ENCODE data around the gene NDUFV3. TPM values are rescaled to one million over a fixed set of nuclear protein-coding genes. Genes with fewer than 3 reads are reported as not detected.

NDUFV3 gene
- total and polyA plus RNA-seq, 2 of the 8 experiments (the other 6 are each of a cell fraction or from before 2014, with no cell fraction given), result 17.0 to 44.4 TPM

- no peak for DNase-seq (ENCODE audit: low read depth in 1 of 2, low spot score in 2 of 2)
- H4K20me1 ChIP-seq (replicated peaks in 1 of 2; ENCODE audit: control insufficient read depth in 1 of 2, insufficient read depth in 2 of 2, low read length in 2 of 2), result peaks cover 0 to 2% of the 10 kb centered on the region in 2 experiments
- H3K79me1 ChIP-seq (ENCODE audit: low read depth, low read length), result peaks cover 4% of the 10 kb centered on the region; the same call in 1 of the 2 replicates
- H2AK5ac ChIP-seq (ENCODE audit: low read depth, low read length), result no peak overlapping the region
- no peak overlapping the region for H2BK120ac ChIP-seq (replicated peaks; ENCODE audit: low read depth, low read length)
- H4K5ac ChIP-seq (ENCODE audit: insufficient read length, low read depth, low read length), result peak overlapping the region; percentile 75
- no peaks in the 10 kb centered on the region for H3K27me3 ChIP-seq (replicated peaks in 1 of 4; ENCODE audit: control insufficient read depth in 3 of 4, extremely low read depth in 1 of 4, insufficient read depth in 3 of 4, low read length in 3 of 4)
- H2AFZ ChIP-seq (ENCODE audit: low read length), result no peak overlapping the region; the same call in 1 of the 2 replicates
- no peak overlapping the region for H4K91ac ChIP-seq (replicated peaks; ENCODE audit: insufficient read length, low read length)
- 2% methylated on average over 12 of the region's 15 CpGs; no CpG with 5 or more reads in 1 of the 2 experiments for WGBS, 2 experiments (ENCODE audit: extremely low coverage in 1 of 2, insufficient coverage in 1 of 2, insufficient read length in 1 of 2, insufficient replicate concordance in 2 of 2, low coverage in 1 of 2, low lambda C conversion rate in 2 of 2, missing lambda C conversion rate in 1 of 2)
- peaks cover 13 to 45% of the 10 kb centered on the region in 2 experiments for H3K79me2 ChIP-seq (ENCODE audit: control insufficient read depth in 1 of 2, insufficient read depth in 2 of 2, low read length in 2 of 2)
- peak overlapping the region; percentile 46 to 98 (median 94) for H3K9ac ChIP-seq (replicated peaks in 1 of 4; ENCODE audit: extremely low read depth in 1 of 4, low read depth in 3 of 4, low read length in 3 of 4)
- H3K23me2 ChIP-seq (ENCODE audit: low read depth, low read length), result peaks cover 11% of the 10 kb centered on the region
- H2BK15ac ChIP-seq (ENCODE audit: low read length), result no peak overlapping the region
- H3K4ac ChIP-seq (replicated peaks; ENCODE audit: insufficient read length, low read depth, low read length), result peak overlapping the region; percentile 57
- POLR2A ChIA-PET (ENCODE audit: partially characterized antibody), result interaction anchor here (0.6 to 4.8 kb wide), 19 partner anchors 8 to 850 kb away, joined by 3 to 41 read pairs (median 4); partner anchors contain the start of gene NDUFV3
- peak overlapping the region; percentile 75 to 77 for H3K4me2 ChIP-seq (ENCODE audit: insufficient read depth in 1 of 2, low read depth in 2 of 2, low read length in 2 of 2)
- peak overlapping the region; percentile 62; the same call in 1 of the 2 replicates for H4K8ac ChIP-seq (ENCODE audit: extremely low read depth, insufficient read depth, low read length)
- no peak overlapping the region for H2BK20ac ChIP-seq (ENCODE audit: low read length)
- peaks cover 0 to 3% (median under 1%) of the 10 kb centered on the region in 4 experiments; a peak in 2 of 7 replicates for H3K4me1 ChIP-seq (replicated peaks in 1 of 4; ENCODE audit: control insufficient read depth in 3 of 4, insufficient read depth in 4 of 4, low read length in 3 of 4)
- H3K18ac ChIP-seq (ENCODE audit: extremely low read depth, low read length), result peak overlapping the region; percentile 68; the same call in 1 of the 2 replicates
- H2BK5ac ChIP-seq (ENCODE audit: low read depth, low read length), result peak overlapping the region; percentile 97
- H2BK12ac ChIP-seq (ENCODE audit: low read depth, low read length), result no peak overlapping the region
- no peak overlapping the region for H3K14ac ChIP-seq (ENCODE audit: insufficient read length)
- no peak for FAIRE-seq
- H3K36me3 ChIP-seq (ENCODE audit: control insufficient read depth in 2 of 4, insufficient read depth in 4 of 4, low read length in 3 of 4), result peaks cover 11 to 24% (median 15%) of the 10 kb centered on the region in 4 experiments; a peak in 7 of 8 replicates
- no peaks in the 10 kb centered on the region for H3K9me3 ChIP-seq (ENCODE audit: insufficient read depth in 2 of 2, low read depth in 1 of 2, low read length in 1 of 2)
- H3K23ac ChIP-seq (ENCODE audit: insufficient read length), result no peak overlapping the region
- H3K56ac ChIP-seq (replicated peaks; ENCODE audit: insufficient read length, low read depth, low read length), result no peak overlapping the region
- TF ChIP-seq POU5F1 (IDR thresholded peaks at IDR 0.05; ENCODE audit: low read depth, low read length) (no peak), MAFK (IDR thresholded peaks at IDR 0.05; ENCODE audit: low read depth, low read length) (no peak), CBX8 (IDR thresholded peaks at IDR 0.05; ENCODE audit: borderline replicate concordance, low read depth, low read length) (no peak), SAP30 (IDR thresholded peaks at IDR 0.05; ENCODE audit: insufficient read depth, insufficient replicate concordance, low read length) (peak; percentile 87), RAD21 (IDR thresholded peaks at IDR 0.05 in 1 of 2, conservative IDR thresholded peaks at IDR 0.05 in 1 of 2; ENCODE audit: low read depth in 2 of 2, low read length in 2 of 2) (no peak), RBBP5 (IDR thresholded peaks at IDR 0.05; ENCODE audit: borderline replicate concordance, low read depth, low read length) (no peak), SIN3A (conservative IDR thresholded peaks at IDR 0.05 in 1 of 2, IDR thresholded peaks at IDR 0.05 in 1 of 2; ENCODE audit: low read depth in 1 of 2, low read length in 2 of 2) (peak in 1 of 2 experiments; percentile 67; a peak in 1 of 4 replicates), BACH1 (IDR thresholded peaks at IDR 0.05; ENCODE audit: low read length) (no peak)
- H3K4me3 ChIP-seq (ENCODE audit: extremely low read depth in 1 of 4, insufficient read depth in 2 of 4, low read depth in 3 of 4, low read length in 4 of 4), result peak overlapping the region; percentile 69 to 93 (median 85)
- CTCF ChIA-PET (ENCODE audit: partially characterized antibody), result interaction anchor here (0.5 to 1.5 kb wide), 3 partner anchors 12 to 150 kb away, joined by 3 to 4 read pairs (median 3); no protein-coding TSS in a partner anchor
- peak overlapping the region; percentile 98 for H3K27ac ChIP-seq (ENCODE audit: low read depth, low read length)
These were observed 14.5 kb upstream of the NDUFV3 start for GRCh38 chr21:42878678-42878992.

Measured in H1 (cell line).